ENCODE measurements around the gene ABCB11. TPM values are rescaled to one million over a fixed set of nuclear protein-coding genes. Genes with fewer than 3 reads are reported as not detected.
A peak's percentile ranks its signal among the peaks of the same experiment; 100 is the strongest.

ABCB11 gene
- total and polyA plus RNA-seq, 10 of the 15 experiments (the other 5 are each of a cell fraction or from before 2014, with no cell fraction given) = not detected

GRCh38 chr2:168890006-168890782 is 140.9 kb downstream of the ABCB11 start, which contains the start of gene SPC25:
TSS of gene SPC25 (minus strand) at chr2:168890430. CDS start at chr2:168889519, 911 bp downstream.
- Histone ChIP-seq H3K4me2 (ENCODE audit: control insufficient read depth, insufficient read depth) (peak within 1 kb of the TSS; percentile 61), H3K36me3 (ENCODE audit: control insufficient read depth in 2 of 2, insufficient read depth in 2 of 2, low read length in 1 of 2) (no peaks in the 10 kb centered on the region), H3K4me3 (peak within 1 kb of the TSS; percentile 93), H3K9ac (ENCODE audit: control insufficient read depth, insufficient read depth, low read length) (peak within 1 kb of the TSS; percentile 83), H3K9me3 (replicated peaks; ENCODE audit: control insufficient read depth, insufficient read depth, low read length) (no peaks in the 10 kb centered on the region), H3K4me1 (ENCODE audit: control insufficient read depth, insufficient read depth, low read length) (no peaks in the 10 kb centered on the region), H2AFZ (ENCODE audit: control insufficient read depth, low read depth, low read length) (peak within 1 kb of the TSS; percentile 78), H3K79me2 (ENCODE audit: control insufficient read depth, insufficient read depth, low read length) (peaks cover 9% of the 10 kb centered on the region), H4K20me1 (ENCODE audit: control insufficient read depth, insufficient read depth) (no peaks in the 10 kb centered on the region), H3K27me3 (replicated peaks in 1 of 2; ENCODE audit: control insufficient read depth in 2 of 2, insufficient read depth in 2 of 2, low read length in 1 of 2) (0 out of 4 replicates have a peak, but pooled peaks cover 0 to 3% of the 10 kb centered on the region in 2 experiments), H3K27ac (ENCODE audit: control insufficient read depth, insufficient read depth) (peak within 1 kb of the TSS; percentile 52)
- 1% methylated on average over 38 of the region's 38 CpGs for whole genome bisulfite sequencing (ENCODE audit: insufficient coverage, insufficient replicate concordance, low lambda C conversion rate, missing lambda C conversion rate)
- intact Hi-C loops (cut with micrococcal nuclease; ENCODE audit: unreplicated experiment) (no loop called here), in situ Hi-C loops (cut with MboI) (no loop called here)
- POLR2A ChIA-PET = no interaction called here
- peak; percentile 82 for DNase-seq (ENCODE audit: low read depth, low spot score)
- RAD21 ChIA-PET (ENCODE audit: unreplicated experiment) = no interaction called here
- FAIRE-seq = peak; percentile 99
- ATAC-seq = peak; percentile 100
- no TSS peak for BruUV-seq (replicated peaks)
- CTCF ChIA-PET = interaction anchor here (0.6 kb wide), 1 partner anchor 885 kb away, joined by 4 read pairs; no protein-coding TSS in a partner anchor
- SMC1A ChIA-PET (ENCODE audit: uncharacterized antibody, unreplicated experiment) = no interaction called here
- TF ChIP-seq SIN3A (IDR thresholded peaks at IDR 0.05; ENCODE audit: low read depth, low read length) = peak; percentile 96
- no peak for TF ChIP-seq YBX1 (IDR thresholded peaks at IDR 0.05)
- no peak for TF ChIP-seq MYC (IDR thresholded peaks at IDR 0.05; ENCODE audit: insufficient read depth, insufficient read length, insufficient replicate concordance, low read length, severe bottlenecking)
- no peak for TF ChIP-seq SMAD1 (IDR thresholded peaks at IDR 0.05; ENCODE audit: low read depth, partially characterized antibody)
- TF ChIP-seq HDAC2 (IDR thresholded peaks at IDR 0.05) = peak; percentile 85; the same call in 1 of the 2 replicates
- TF ChIP-seq PKNOX1 (IDR thresholded peaks at IDR 0.05) = 0 out of 2 replicates have a peak, but pooled peaks have one; percentile 43
- TF ChIP-seq IRF5 (IDR thresholded peaks at IDR 0.05; ENCODE audit: borderline replicate concordance) = peak; percentile 49; the same call in 1 of the 2 replicates
- TF ChIP-seq RELA (IDR thresholded peaks at IDR 0.05; ENCODE audit: borderline replicate concordance, partially characterized antibody) = no peak
- TF ChIP-seq SIX5 (IDR thresholded peaks at IDR 0.05; ENCODE audit: low read depth, low read length, severe bottlenecking) = peak; percentile 93
- TF ChIP-seq, protein P1, sequence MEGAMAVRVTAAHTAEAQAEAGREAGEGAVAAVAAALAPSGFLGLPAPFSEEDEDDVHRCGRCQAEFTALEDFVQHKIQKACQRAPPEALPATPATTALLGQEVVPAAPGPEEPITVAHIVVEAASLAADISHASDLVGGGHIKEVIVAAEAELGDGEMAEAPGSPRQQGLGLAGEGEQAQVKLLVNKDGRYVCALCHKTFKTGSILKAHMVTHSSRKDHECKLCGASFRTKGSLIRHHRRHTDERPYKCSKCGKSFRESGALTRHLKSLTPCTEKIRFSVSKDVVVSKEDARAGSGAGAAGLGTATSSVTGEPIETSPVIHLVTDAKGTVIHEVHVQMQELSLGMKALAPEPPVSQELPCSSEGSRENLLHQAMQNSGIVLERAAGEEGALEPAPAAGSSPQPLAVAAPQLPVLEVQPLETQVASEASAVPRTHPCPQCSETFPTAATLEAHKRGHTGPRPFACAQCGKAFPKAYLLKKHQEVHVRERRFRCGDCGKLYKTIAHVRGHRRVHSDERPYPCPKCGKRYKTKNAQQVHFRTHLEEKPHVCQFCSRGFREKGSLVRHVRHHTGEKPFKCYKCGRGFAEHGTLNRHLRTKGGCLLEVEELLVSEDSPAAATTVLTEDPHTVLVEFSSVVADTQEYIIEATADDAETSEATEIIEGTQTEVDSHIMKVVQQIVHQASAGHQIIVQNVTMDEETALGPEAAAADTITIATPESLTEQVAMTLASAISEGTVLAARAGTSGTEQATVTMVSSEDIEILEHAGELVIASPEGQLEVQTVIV (IDR thresholded peaks at IDR 0.05; ENCODE audit: borderline replicate concordance, partially characterized antibody) = no peak
- TF ChIP-seq NFYB (IDR thresholded peaks at IDR 0.05; ENCODE audit: insufficient read depth, low read depth, low read length) = peak; percentile 99
- peak; percentile 82 for TF ChIP-seq NR2C1 (IDR thresholded peaks at IDR 0.05)
- TF ChIP-seq IRF3 (IDR thresholded peaks at IDR 0.05) = peak; percentile 82
- peak; percentile 44; the same call in 1 of the 2 replicates for TF ChIP-seq POLR2AphosphoS5 (IDR thresholded peaks at IDR 0.05; ENCODE audit: low read length)
- TF ChIP-seq CBFB (IDR thresholded peaks at IDR 0.05; ENCODE audit: low read depth) = peak; percentile 63; the same call in 1 of the 2 replicates
- no peak for TF ChIP-seq ZNF384 (IDR thresholded peaks at IDR 0.05; ENCODE audit: borderline replicate concordance, low read depth, low read length)
- peak; percentile 63; the same call in 1 of the 2 replicates for TF ChIP-seq TARDBP (IDR thresholded peaks at IDR 0.05; ENCODE audit: borderline replicate concordance)

All from GM12878 (cell line).